Activated CD8-positive, alpha-beta T cell treated with anti-CD3 and anti-CD28 coated beads for 36 hours (primary cell): ENCODE measurements around the gene NCKIPSD. TPM values are rescaled to one million over a fixed set of nuclear protein-coding genes. Genes with fewer than 3 reads are reported as not detected.

Experiments
- ATAC-seq: fragments of 200-7000 bp; cut with Tn5 transposase; one replicate; pipeline ENCODE4 v1.10.0; 2021; ENCODE audit warnings: mild to moderate bottlenecking, moderate library complexity
- CTCF ChIA-PET: fragments of 350-600 bp; sonication (Branson Sonifier 250); formaldehyde crosslinking; loops from one replicate; lab custom pipeline; 2021; ENCODE audit warnings: antibody characterized with exemption; lab: Charles Lee
- POLR2A ChIA-PET: fragments of 350-600 bp; sonication (Branson Sonifier 250); formaldehyde crosslinking; loops from one replicate; lab custom pipeline; 2021; ENCODE audit warnings: antibody characterized with exemption; lab: Charles Lee
- DNase-seq: peaks from one replicate; pipeline ENCODE4 v3.0.0-alpha.2; 2020
- H3K27ac Mint-ChIP-seq: one replicate; pipeline ENCODE4 v1.8.0; 2021; ENCODE audit warnings: mild to moderate bottlenecking, mixed read lengths
- H3K27me3 Mint-ChIP-seq: one replicate; pipeline ENCODE4 v1.8.0; 2021; ENCODE audit warnings: mixed read lengths
- H3K36me3 Mint-ChIP-seq: one replicate; pipeline ENCODE4 v1.8.0; 2021; ENCODE audit warnings: low read depth, mixed read lengths
- H3K4me1 Mint-ChIP-seq: one replicate; pipeline ENCODE4 v1.8.0; 2021; ENCODE audit warnings: low read depth, mixed read lengths
- H3K4me3 Mint-ChIP-seq: one replicate; pipeline ENCODE4 v1.8.0; 2021; ENCODE audit warnings: mild to moderate bottlenecking, moderate library complexity, mixed read lengths
- H3K9me3 Mint-ChIP-seq: one replicate; pipeline ENCODE4 v1.8.0; 2021; ENCODE audit warnings: mixed read lengths
- intact Hi-C: fragments of 100-400 bp; cut with micrococcal nuclease; formaldehyde crosslinking; loops from one replicate; pipeline ENCODE4 v1.10.0; 2022
- total RNA-seq, 2 experiments: library from RNA; stranded (reverse); gene quantifications; one replicate each; pipeline ENCODE4 v1.2.3, GENCODE V29; 2021
- TF ChIP-seq, protein P1 (sequence below): fragments of 200-600 bp; IDR thresholded peaks from one replicate; pipeline ENCODE4 v1.8.0; 2022; ENCODE audit warnings: antibody characterized with exemption, mild to moderate bottlenecking

The NCKIPSD gene
- total RNA-seq, 2 experiments from 2014 or later, result 69.7 to 73.8 TPM

DNA sequence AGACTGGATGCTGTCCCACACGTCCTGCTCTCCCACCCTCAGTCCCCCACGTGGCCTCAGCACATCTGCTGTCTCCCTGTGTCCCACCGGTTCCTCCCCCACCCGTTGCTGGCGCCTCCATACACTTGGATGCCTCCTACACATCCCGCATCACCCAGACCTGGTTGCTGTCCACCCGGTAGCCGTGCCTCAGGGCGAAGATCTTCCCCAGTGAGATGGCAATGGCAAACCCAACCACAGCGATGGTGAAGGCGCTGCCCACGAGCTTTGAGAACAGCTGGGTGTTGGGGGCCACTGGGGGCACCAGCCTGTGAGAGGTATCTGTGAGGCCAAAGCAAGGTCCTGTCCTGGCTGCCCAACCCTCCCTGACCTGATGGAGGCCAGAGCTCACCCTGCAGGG lies 54.9 kb downstream of the NCKIPSD start:
- H3K27me3 Mint-ChIP-seq, result no peaks in the 10 kb centered on the region
- H3K27ac Mint-ChIP-seq, result no peak overlapping the region
- H3K9me3 Mint-ChIP-seq, result no peaks in the 10 kb centered on the region
- no peak overlapping the region for H3K4me3 Mint-ChIP-seq
- TF ChIP-seq, protein P1, sequence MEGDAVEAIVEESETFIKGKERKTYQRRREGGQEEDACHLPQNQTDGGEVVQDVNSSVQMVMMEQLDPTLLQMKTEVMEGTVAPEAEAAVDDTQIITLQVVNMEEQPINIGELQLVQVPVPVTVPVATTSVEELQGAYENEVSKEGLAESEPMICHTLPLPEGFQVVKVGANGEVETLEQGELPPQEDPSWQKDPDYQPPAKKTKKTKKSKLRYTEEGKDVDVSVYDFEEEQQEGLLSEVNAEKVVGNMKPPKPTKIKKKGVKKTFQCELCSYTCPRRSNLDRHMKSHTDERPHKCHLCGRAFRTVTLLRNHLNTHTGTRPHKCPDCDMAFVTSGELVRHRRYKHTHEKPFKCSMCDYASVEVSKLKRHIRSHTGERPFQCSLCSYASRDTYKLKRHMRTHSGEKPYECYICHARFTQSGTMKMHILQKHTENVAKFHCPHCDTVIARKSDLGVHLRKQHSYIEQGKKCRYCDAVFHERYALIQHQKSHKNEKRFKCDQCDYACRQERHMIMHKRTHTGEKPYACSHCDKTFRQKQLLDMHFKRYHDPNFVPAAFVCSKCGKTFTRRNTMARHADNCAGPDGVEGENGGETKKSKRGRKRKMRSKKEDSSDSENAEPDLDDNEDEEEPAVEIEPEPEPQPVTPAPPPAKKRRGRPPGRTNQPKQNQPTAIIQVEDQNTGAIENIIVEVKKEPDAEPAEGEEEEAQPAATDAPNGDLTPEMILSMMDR, result no peak
- ATAC-seq, result no peak
- no peak for DNase-seq
- CTCF ChIA-PET, result no interaction called here
- POLR2A ChIA-PET, result no interaction called here
- intact Hi-C loops, result no loop called here
- peaks cover 12% of the 10 kb centered on the region for H3K36me3 Mint-ChIP-seq
- peaks cover 8% of the 10 kb centered on the region for H3K4me1 Mint-ChIP-seq

DNA sequence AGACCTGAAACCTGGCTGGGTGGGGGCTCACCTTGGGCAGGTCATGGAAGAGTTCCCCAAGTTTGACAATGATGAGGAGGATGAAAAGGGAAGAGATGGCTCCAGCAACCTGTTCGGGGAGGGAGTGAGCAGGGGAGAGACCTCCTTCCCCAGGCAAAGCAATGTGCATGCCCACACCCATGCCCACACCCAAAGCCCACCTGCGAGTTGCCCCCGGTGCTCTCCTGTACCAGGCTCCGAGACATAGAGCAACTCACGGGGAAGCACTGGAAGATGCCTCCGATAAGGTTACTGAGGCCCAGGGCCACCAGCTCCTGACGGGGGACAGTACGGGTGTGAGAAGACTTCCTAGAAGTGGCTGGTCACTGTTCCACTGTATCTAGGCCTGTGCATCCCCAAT lies 55.3 kb downstream of the NCKIPSD start:
- ATAC-seq (no peak), DNase-seq (no peak)
- Mint-ChIP-seq H3K9me3 (no peaks in the 10 kb centered on the region), H3K36me3 (peaks cover 12% of the 10 kb centered on the region), H3K4me3 (no peak overlapping the region), H3K27me3 (no peaks in the 10 kb centered on the region), H3K27ac (no peak overlapping the region), H3K4me1 (peaks cover 8% of the 10 kb centered on the region)
- intact Hi-C loops, result no loop called here
- POLR2A ChIA-PET, result interaction anchor here (0.9 to 1.4 kb wide), 2 partner anchors 9 to 11 kb away, joined by 3 to 6 read pairs; no protein-coding TSS in a partner anchor
- CTCF ChIA-PET, result no interaction called here
- TF ChIP-seq, protein P1, result no peak

DNA sequence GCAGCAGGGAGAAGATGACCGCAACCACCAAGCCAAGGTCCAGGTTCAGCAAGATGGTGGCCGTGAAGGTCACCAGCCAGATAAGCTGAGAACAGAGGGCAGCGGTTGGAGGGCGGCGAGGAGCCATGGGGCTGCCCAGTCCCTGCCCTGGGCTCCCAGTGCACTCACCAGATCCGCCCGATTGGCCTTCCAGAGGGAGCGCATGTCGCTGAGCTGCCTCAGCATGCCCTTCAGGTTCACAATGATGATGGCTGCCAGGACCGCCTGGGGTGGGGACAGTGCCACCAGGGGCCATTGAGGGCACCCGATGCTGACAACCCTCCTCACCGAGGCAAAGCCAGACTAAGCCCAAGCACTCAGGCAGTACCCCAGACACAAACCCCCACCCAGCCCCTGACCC lies 55.8 kb downstream of the NCKIPSD start:
- ChIA-PET CTCF (no interaction called here), POLR2A (interaction anchor here (0.9 to 1.4 kb wide), 2 partner anchors 9 to 11 kb away, joined by 3 to 6 read pairs; no protein-coding TSS in a partner anchor)
- Mint-ChIP-seq H3K4me3 (no peak overlapping the region), H3K36me3 (peaks cover 12% of the 10 kb centered on the region), H3K27ac (no peak overlapping the region), H3K4me1 (peaks cover 8% of the 10 kb centered on the region), H3K27me3 (no peaks in the 10 kb centered on the region), H3K9me3 (no peaks in the 10 kb centered on the region)
- TF ChIP-seq, protein P1, result no peak
- intact Hi-C loops, result no loop called here
- DNase-seq, result no peak
- no peak for ATAC-seq

DNA sequence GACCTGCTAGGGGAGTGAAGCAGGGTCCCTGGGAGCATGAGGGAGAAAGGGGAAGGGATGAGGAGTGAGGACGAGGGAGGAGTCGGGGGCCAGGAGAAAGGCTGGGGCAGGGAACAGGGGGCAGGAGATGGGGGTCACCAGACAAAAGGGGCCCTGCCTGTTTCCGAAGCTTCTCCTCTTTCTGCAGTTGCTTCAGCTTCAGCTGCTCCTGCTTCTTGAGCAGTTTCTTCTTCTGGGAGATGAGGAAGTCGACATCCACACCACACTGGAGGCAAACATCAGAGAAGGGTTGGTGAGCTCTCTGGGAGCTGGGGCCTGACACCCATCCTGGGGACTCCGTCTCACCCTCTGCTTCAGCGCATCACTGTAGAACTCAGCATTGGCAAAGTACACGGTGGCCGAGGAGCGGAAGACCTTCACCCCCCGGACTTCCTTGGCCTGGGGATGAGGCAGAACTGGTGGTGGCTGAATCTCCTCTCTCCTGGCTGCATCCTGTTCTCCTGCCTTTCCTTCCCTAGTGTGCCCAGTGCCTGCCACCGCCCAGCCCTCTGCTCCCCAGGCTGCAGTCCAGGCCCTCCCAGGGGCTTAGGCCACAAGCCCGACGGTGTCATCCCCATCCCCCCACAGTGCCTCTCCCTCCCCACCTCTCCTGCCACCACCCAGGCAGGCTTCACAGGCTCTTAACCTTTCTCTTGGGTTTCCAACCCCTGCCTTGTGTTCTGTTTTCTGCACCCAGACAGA lies 57.3 kb downstream of the NCKIPSD start:
- Mint-ChIP-seq H3K27me3 (no peaks in the 10 kb centered on the region), H3K4me3 (no peak overlapping the region), H3K4me1 (peaks cover 4% of the 10 kb centered on the region), H3K9me3 (no peaks in the 10 kb centered on the region), H3K36me3 (peaks cover 12% of the 10 kb centered on the region), H3K27ac (no peak overlapping the region)
- ATAC-seq (no peak), DNase-seq (no peak)
- intact Hi-C loops, result no loop called here
- CTCF ChIA-PET, result no interaction called here
- TF ChIP-seq, protein P1, result no peak
- POLR2A ChIA-PET, result interaction anchor here (0.6 to 1.0 kb wide), 3 partner anchors 10 to 61 kb away, joined by 3 to 4 read pairs (median 3); no protein-coding TSS in a partner anchor

DNA sequence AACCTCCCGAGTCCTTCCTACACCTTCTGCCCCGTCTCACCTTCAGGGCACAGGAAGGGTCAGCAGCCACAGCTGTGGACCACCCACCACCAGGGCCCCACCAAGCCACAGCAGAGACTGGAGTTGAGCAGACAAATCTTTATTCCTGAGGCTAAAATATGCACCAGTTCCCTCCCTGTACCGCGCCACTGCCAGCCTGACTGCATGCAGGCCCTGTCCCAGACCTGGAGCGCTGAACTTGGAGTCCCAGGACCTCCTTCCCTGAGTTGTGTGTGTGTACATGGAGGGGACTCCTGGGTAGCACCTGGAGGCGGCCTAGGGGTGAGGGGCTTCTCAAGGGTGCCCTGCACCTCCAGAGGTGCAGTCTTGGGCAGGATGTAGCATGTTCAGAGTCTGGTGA lies 60.1 kb downstream of the NCKIPSD start:
- Mint-ChIP-seq H3K4me1 (peaks cover 4% of the 10 kb centered on the region), H3K36me3 (peaks cover 2% of the 10 kb centered on the region), H3K27ac (no peak overlapping the region), H3K4me3 (no peak overlapping the region), H3K27me3 (no peaks in the 10 kb centered on the region), H3K9me3 (no peaks in the 10 kb centered on the region)
- ChIA-PET CTCF (interaction anchor here (6.5 kb wide), 1 partner anchor 9 kb away, joined by 42 read pairs; the partner anchor contains the start of gene SLC26A6), POLR2A (interaction anchor here (1.0 to 2.1 kb wide), 3 partner anchors 9 to 36 kb away, joined by 3 to 8 read pairs (median 4); partner anchors contain the start of gene SLC26A6)
- DNase-seq (no peak), ATAC-seq (no peak)
- TF ChIP-seq, protein P1, result no peak
- intact Hi-C loops, result no loop called here
